ENCODE measurements around the gene GRID1.

DNA sequence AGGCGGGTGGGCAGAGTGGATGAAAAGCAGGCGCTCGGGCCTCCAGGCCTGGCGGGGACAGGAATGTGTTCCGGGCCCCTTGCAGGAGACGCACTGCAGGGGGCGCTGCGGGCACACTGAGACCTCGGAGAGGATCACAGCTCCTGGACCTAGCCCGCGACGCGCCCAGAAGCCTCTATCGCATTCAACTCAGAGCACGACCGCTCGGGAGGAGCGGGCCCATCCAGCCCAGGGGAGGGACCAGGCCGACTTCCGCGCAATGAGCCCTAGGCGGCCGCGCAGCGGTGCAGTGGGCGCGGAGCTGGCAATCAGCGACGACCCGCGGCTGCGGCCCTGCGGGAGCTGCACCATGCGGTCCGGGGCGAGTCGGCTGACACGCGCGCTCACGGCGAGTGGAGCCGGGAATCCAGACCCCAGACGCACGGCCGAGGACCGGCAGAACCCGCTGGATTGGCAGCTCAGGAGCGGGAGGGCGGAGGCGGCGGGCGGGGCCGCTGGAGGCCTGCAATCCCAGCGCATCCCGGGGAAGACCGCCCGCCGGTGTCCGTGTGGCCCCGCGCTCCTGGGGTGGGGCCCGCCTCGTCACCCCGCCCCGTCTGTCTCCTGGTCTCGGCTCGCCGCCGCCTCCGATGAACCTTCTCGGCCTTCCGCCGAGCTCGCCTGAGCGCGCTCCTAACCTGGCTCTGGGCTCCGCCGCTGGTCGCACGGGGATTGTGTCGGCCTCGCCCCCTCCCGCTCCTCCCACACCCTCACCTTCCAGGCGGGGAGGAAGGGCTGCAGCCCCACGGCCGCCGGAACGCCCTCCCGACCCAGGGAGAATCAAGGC, 33.5 kb upstream of the GRID1 start:
- TF ChIP-seq CTCF (IDR thresholded peaks at IDR 0.05) (peak; percentile 87 to 97 (median 95)), POLR2A (IDR thresholded peaks at IDR 0.05) (peak; percentile 36 to 48)

Data from Peyer's patch (tissue), 4 donors.